Measurements from ENCODE around the gene PRSS36.
A peak's percentile ranks its signal among the peaks of the same experiment; 100 is the strongest.

- TF ChIP-seq CTCF (IDR thresholded peaks at IDR 0.05 in 8 of 11, conservative IDR thresholded peaks at IDR 0.05 in 3 of 11), result no peak
- peak; percentile 60 to 77 (median 64) for TF ChIP-seq POLR2AphosphoS5 (IDR thresholded peaks at IDR 0.05)
- no peak for TF ChIP-seq POLR2A (IDR thresholded peaks at IDR 0.05)
Measured at GRCh38 chr16:31196324-31197088, 46.6 kb upstream of the PRSS36 start.
